CD4-positive, alpha-beta T cell treated with Interleukin-17A for 4 hours (primary cell): ENCODE results near the gene SLFN11.
"Not testable (repeated sequence)": the region's sequence is repeated elsewhere in the genome, so short reads cannot be mapped to it uniquely, and the experiment has no call there.

Experiments used
- DNase-seq: peaks from one replicate; pipeline ENCODE4 v3.0.0-alpha.2; 2020; ENCODE audit warnings: mixed read lengths

Gene SLFN11, protein sequence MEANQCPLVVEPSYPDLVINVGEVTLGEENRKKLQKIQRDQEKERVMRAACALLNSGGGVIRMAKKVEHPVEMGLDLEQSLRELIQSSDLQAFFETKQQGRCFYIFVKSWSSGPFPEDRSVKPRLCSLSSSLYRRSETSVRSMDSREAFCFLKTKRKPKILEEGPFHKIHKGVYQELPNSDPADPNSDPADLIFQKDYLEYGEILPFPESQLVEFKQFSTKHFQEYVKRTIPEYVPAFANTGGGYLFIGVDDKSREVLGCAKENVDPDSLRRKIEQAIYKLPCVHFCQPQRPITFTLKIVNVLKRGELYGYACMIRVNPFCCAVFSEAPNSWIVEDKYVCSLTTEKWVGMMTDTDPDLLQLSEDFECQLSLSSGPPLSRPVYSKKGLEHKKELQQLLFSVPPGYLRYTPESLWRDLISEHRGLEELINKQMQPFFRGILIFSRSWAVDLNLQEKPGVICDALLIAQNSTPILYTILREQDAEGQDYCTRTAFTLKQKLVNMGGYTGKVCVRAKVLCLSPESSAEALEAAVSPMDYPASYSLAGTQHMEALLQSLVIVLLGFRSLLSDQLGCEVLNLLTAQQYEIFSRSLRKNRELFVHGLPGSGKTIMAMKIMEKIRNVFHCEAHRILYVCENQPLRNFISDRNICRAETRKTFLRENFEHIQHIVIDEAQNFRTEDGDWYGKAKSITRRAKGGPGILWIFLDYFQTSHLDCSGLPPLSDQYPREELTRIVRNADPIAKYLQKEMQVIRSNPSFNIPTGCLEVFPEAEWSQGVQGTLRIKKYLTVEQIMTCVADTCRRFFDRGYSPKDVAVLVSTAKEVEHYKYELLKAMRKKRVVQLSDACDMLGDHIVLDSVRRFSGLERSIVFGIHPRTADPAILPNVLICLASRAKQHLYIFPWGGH

DNA sequence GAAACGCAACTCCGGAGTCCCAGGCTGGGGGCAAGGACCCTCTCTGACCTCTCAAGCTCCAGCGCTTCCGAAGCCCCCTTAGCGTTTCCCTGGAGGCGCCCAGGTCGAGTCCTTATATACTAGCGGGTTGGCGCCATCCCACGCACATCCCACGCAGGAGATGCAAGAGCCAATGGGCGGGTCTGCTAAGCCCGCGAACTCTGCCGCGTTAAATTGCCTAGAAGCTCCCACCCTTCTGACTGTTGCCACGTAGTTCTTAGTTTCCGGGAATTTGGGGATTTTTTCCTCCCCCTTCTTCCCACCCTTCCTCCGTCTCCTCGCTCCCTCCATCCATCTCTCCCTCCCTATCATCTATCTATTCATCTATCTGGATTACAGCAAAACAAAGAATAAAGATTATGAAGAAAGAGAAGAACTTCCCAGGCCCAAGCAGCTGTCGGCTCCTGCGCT, at the start of gene SLFN11:
SLFN11 (minus strand) TSS at position 88 of the 450 bp plus-strand sequence. CDS start 9,814 bp downstream, outside the sequence.
- DNase-seq: peak; percentile 80

DNA sequence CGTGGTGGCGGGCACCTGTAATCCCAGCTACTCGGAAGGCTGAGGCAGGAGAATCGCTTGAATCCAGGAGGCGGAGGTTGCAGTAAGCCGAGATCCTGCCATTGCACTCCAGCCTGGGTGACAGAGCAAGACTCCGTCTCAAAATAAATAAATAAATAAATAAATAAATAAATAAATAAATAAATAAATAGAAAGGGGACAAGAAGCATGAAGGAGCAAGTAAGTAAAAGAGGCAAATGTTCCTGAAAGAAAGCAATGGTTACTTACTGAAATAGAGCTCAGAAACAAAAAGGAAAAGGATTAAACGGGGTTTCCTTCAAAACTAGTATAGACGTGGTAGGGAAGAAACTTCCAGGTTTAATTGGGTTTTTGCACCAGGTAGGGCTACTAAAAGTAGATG, 47.6 kb upstream of the SLFN11 start:
- not testable (repeated sequence) for DNase-seq

DNA sequence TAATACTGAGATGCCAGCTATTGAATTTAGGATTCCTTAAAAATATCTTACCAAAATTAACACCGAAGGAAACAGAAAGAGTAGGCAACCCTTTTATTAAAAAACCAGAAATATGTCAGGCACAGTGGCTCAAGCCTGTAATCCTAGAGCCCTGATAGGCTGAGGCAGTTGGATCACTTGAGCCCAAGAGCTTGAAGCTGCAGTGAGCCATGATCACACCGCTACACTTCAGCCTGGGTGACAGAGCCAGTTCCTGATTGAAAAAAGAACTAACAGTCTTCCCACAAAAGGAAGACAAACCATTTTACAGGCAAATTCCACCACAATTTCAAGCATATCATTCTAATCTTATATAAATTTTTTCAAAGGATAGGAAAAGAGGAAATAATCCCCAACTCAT, 43.2 kb upstream of the SLFN11 start:
- no peak for DNase-seq

DNA sequence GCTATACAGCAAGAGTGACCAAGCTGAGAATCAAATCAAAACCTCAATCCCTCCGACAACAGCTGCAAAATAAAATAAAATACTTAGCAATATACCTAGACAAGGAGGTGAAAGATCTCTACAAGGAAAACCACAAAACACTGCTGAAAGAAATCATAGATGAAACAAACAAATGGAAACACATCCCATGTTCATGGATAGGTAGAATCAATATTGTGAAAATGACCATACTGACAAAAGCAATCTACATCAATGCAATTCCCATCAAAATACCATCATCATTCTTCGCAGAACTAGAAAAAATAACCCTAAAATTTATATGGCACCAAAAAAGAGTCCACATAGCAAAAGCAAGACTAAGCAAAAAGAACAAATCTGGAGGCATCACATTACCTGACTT, 41.3 kb upstream of the SLFN11 start:
- not testable (repeated sequence) for DNase-seq

DNA sequence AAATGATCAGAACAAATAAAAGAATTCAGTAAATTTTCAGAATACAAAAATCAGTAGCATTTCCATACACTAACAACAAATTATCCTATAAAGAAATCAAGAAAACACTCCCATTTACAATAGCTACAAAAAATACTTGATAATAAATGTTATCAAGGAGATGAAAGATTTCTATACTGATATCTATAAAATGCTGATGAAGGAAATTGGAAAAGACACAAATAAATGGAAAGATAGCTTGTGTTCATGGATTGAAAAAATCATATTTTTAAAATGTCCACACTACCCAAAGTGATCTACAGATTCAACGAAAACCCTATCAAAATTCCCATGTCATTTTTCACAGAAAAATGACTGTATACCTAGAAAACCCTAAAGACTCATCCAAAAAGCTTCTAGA, 40.8 kb upstream of the SLFN11 start:
- DNase-seq: no peak

DNA sequence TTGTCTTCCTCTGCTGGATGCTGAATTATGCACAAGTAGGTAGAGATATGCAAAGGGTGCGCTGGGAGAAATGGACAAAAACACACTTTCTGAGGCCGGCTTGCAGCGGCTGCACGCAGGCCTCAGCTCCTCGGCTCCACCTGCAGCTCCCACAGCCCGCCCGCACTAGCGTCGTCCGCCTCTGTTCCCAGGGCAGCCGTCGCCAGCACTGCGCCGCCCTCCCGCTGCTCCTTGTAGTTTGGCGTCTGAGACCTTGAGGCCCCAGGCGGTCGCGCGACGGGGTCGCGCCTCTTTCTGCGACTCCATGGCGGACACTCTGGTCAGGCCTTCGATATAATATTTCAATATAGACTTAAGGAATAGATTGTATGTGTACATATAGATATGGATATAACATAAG, 34.1 kb upstream of the SLFN11 start:
- no peak for DNase-seq

DNA sequence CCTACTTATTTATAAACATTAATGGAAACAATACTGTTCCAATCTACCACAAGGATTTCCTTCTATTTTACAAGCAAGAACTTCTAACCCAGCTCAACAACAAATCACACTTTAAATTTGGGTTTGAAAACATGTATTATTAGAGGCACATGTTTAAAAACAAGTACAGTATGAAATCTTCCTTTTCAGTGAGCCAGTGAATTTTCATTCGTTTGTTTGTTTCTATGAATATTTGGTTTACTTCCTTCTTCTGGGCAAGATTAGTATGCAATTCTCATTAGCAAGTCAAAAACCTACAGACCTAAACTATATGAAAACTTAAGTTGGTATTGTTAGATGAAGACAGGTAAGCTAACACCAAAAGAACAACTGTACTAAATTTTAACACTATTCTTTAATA, 33.1 kb upstream of the SLFN11 start:
- DNase-seq: no peak

DNA sequence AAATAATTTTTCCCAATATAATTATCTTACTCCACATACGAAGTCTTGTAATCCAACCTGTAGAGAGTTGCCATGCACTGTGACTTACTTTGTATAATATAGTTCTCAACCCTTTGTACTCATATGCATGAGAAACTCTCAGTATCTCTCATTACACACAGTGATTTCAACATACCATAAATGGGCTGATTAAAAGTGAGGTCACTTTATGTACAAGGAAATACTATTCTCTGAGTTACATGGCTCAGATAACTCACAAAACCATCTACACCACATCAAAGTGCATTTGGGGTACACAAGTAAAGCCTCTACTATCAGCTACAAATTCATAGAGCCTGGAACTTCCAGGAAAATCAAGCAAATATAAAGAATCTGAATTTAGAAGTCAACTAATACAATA, 30.9 kb upstream of the SLFN11 start:
- no peak for DNase-seq

DNA sequence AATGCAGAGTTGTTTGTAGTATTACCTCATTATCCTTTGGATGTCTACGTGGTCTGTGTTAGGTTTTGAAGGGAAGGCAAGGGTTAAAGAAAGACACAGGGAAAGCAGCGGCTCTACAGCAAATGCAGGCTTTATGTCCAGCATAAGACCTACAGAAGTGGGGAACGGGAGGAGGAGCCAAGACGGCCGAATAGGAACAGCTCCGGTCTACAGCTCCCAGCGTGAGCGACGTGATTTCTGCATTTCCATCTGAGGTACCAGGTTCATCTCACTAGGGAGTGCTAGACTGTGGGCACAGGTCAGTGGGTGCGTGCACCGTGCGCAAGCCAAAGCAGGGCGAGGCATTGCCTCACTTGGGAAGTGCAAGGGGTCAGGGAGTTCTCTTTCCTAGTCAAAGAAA, 20.4 kb upstream of the SLFN11 start:
- not testable (repeated sequence) for DNase-seq

DNA sequence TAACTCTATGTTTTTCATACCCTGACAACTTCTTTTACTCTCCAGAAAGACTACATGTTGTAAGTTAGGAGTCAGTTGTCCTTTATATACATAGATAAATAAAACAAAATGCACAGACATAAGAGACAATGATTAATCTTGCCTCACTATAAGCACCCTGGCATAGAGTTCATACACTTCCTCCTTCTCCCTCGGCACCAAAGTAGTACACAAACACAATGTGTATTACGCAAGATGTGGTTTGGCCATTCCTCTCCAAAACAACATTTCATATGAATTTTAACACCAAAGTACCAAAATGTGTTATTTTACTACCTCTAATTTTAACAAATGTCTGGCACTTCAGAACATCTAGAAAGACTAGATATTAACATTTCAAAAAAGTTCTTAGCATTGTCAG, 17.2 kb upstream of the SLFN11 start:
- no peak for DNase-seq

DNA sequence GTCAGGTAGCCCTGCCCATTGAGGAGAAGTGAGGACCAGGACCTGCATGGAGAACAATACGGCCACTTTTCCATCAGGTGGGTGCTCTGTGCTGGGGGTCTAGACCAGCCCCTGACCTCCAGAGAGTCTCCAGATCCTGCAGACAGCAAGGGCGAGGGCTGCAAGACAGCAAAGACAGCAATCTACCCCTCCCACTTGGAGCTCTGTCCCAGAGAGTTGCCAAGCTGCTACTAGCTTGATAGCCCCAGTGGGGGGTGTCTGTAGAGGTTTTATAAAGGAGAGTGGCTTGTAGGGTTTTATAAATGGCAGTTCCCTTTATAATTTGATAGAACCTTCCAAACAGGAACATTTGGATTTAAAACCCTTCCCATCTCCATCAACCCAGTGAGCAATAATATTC, 16.7 kb upstream of the SLFN11 start:
- DNase-seq: no peak

DNA sequence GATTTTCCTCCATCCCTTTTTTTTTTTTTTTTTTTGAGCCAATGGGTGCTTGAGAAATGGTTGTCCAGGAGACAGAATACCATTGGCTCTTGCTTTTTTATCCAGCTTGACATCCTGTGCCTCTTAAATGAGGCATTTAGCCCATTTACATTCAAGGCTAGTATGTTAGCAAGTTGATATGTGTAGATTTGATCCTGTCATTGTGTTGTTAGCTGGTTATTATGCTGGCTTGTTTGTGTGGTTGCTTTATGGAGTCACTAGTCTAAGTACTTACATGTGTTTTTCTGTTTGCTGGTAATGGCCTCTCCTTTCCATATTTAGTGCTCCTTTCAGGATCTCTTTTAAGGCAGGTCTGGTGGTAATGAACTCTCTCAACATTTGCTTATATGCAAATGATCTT, 14.1 kb upstream of the SLFN11 start:
- DNase-seq: no peak

DNA sequence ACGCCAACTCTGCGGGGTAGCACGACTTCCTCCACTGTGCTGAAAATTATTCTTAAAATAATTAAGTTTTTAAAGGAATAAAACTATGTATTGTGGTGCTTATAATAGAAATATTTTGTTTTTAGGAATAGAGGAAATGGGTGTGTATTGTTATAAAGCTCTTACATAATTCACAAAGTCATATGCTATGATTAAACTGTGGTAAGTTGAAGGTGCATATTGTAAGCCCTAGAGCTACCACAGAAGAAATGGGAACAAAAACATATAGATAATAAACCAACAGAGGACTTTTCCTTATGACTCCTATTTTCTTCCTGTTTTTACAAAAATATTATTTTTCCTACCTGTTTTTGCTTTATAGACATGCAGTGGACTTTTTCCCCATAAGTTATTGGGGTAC, 4.3 kb upstream of the SLFN11 start:
- DNase-seq: no peak

DNA sequence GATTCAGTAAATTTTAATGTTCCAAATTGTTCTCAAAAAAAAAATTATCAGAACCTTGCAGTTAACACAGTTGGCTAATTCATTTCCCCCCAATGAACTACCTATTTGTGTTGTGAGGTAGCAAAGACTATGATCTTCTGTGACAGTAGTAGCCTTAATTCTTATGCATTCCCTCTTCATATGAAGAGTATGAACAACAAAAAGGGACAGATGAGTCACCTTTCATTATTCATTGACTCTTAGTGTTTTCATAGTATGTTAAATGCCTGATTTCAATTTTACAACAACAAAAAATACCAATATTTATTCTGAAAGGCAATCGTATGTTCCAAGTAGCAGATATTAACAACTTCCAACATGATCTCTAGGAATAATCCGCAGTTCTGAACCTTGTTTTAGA, 3.6 kb upstream of the SLFN11 start:
- no peak for DNase-seq

DNA sequence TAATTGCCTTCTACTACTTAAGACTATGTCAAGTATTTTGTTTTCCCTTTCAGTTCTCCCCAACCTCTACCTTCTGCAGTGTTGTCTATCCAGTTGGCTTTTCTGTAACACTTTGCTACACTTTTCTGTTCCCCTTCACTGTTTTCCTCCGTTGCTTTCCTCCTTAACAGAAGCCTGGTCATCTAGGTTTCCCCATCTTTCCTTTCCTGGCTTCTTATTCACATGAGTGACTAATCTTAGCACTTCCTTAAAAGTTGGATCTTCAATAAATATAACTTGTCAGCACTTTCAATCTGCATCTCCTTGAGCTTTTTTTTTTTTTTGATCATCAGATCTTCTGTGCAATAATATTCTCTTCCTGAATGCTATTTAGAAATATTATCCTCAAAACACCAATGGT, 2.8 kb upstream of the SLFN11 start:
- no peak for DNase-seq

DNA sequence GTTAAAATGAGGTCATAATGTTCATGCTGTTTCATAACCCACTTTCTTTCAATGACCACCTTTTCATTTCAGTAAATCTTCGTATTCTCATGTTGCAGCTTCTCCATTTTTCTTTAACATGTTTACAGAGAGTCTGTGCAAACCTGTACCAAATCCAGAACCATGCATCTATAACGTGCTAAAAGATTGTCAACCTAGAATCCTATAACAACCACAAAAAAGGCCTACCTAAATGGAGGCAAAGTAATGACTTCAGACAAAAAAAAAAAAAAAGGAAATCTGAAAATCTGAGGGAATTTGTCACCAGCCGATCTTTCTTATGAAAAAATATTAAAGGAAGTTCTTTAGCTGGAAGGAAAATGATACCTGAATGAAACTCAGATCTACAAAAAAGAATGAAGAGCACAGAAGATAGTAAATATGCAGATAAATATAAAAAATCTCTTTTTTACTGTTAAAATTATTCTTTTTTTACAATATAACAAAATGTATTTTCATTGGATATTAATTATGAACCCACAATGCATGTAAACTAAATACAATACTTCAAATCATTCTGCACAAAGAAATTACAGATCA, 1.4 kb upstream of the SLFN11 start:
- no peak for DNase-seq

DNA sequence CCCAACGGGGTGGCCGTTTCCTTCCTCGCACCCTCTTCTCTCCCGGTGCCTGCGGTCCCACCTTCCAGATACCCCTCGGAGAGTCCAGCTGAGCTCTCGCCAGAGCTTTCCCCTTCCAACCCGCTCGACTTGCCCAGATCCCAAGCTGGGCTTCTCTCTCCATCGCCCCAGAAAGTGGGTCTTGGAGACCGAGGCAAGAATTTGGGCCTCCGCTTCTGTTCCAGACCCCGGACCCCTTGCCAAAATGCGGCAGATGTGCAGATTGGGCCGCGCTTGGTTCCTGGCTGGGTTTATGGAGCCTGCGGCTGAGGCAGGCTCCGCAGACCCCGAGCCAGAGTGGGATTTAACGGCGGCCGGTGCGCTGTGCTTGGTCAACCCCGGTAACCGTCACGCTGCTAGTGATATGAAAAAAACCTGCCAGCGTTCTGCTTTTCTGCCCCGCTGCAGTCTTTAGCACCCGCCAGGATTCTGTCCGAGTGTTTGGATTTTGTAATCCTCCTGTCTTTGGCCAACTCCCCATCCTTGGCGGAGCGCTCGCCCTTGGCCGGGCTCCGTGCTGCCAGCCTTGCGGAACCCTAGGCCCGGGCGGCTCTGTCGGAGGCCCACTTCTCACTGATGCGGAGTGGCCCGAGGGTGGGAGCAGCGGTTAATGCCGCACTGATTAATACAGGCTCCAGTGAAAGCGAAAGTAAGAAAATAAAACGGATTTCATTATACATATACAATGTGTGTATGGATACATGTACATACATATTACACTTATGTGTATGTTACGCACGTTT, 754 bp upstream of the SLFN11 start:
- DNase-seq: peak; percentile 51

DNA sequence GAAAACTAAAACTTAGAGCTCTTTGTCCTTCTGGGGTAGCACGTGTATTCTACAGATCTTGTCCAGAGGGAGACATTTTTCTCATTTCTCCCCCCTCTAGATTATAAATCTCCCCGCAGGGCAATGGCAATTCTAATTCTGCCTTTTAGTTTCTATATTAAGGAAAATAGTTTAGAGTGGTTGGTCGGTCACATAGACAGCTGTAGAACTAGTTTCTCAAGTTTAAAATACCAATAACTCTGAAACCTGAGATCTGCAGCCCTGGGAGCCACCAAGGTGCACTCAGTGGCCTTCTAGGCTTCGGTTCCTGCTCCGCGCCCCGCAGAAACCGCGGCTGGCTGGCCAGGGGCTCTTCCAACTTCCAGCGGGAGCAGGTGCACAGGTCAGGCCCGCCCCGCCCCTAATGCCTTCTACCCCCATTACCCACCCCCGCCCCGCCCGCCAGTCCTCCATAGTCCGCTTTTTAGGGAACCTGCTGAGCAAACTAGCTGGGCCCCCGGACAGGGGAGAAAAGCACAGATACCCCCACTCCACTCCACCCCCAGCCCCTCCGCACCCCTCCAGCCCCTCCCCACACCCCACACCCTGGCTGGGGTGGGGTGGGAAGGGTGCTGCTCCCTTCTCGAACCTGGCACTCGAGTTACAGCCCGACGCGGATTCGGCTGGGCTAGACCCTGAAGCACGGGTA, 431 bp downstream of the SLFN11 start:
- peak; percentile 46 for DNase-seq

DNA sequence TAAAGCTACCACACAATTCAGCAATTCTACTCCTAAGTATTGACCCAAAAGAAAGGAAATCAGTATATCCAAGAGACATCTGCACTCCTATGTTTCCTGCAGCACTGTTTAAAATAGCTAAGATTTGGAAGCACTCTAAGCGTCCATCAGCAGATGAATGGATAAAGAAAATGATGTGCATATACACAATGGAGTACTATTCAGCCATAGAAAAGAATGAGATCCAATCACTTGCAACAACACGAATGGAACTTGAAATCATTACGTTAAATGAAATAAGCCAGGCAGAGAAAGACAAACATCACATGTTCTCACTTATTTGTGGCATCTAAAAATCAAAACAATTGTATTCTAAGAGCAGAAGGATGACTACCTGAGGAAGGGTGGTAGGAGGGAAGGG, 1.5 kb downstream of the SLFN11 start:
- no peak for DNase-seq

DNA sequence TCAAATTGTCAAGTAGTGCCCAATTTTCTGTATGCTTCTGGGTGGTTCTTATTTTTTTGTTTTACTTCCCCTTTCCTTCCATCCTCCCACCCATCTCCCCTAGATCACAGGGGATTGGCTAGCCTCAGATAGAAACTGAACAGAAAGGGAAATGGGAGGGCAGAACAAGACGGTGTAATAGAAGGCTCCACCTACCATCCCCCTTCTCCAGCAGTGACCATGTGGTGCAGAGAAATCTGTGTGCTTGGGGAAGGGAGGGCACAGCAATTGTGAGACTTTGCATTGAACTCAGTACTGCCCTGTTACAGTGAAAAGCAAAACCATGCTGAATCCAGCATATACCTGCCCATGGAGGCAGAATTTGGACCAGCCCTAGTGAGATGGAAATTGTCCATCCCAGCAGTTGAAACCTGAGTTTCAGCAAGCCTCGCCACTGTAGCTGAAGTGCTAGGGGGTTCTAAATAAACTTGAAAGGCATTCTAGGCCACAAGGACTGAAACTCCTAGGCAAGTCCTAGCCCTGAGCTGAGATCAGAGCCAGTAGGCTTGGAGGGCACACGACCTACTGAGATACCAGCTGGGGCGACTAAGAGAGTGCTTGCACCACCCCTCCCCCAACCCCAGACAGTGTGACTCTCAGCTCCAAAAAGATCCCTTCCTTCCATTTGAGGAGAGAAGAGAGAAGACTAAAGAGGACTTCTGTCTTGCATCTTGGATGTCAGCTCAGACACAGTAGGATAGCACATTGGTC, 5.2 kb downstream of the SLFN11 start:
- peak; percentile 24 for DNase-seq

DNA sequence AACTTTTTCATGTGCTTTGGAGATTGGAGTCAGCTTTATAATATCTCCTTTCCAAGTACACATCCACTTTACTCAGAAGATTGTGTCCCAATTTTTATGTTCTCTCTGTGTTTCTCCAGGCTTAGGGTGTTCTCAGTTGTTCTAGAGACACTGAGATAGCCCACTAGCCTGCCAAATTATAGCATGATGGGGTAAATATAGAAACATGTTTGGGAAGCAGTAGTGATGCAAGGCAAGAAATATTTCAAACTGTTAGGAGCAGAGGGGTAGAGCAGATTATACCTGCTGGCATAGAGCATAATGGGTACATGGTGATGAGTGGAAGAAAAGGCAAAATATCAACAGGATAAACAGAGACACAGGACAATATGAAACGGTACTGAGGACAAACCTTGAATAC, 12.4 kb downstream of the SLFN11 start:
- no peak for DNase-seq
